Hepatocyte (in vitro differentiated cells): ENCODE results near the gene USP8. TPM values are rescaled to one million over a fixed set of nuclear protein-coding genes. Genes with fewer than 3 reads are reported as not detected.

Source experiments
- DNase-seq: peaks from one replicate; pipeline ENCODE4 v3.0.0-alpha.2; 2016; ENCODE audit warnings: low spot score
- H2AFZ ChIP-seq: fragments of 200-600 bp; sonication (generic); 2 replicates; pipeline ENCODE4 v1.6.0; 2016; ENCODE audit warnings: antibody characterized with exemption, mild to moderate bottlenecking
- H3K27ac ChIP-seq: fragments of 200-600 bp; sonication (generic); 2 replicates; pipeline ENCODE4 v1.5.1; 2016; ENCODE audit warnings: mild to moderate bottlenecking
- H3K27me3 ChIP-seq: fragments of 200-600 bp; sonication (generic); 2 replicates; pipeline ENCODE4 v1.6.1; 2016
- H3K36me3 ChIP-seq: fragments of 200-600 bp; sonication (generic); replicated peaks from 2 replicates; pipeline ENCODE4 v1.5.1; 2016; ENCODE audit warnings: low read depth; ENCODE audit not compliant: insufficient read depth
- H3K4me1 ChIP-seq: fragments of 200-600 bp; sonication (generic); 2 replicates; pipeline ENCODE4 v1.5.1; 2016; ENCODE audit warnings: mild to moderate bottlenecking, moderate library complexity; ENCODE audit not compliant: insufficient read depth
- H3K4me2 ChIP-seq: fragments of 200-600 bp; sonication (generic); 2 replicates; pipeline ENCODE4 v1.6.0; 2016
- H3K4me3 ChIP-seq: fragments of 200-600 bp; sonication (generic); 2 replicates; pipeline ENCODE4 v1.5.1; 2016; ENCODE audit warnings: mild to moderate bottlenecking
- H3K79me2 ChIP-seq: fragments of 200-600 bp; sonication (generic); 2 replicates; pipeline ENCODE4 v1.6.0; 2017; ENCODE audit warnings: mild to moderate bottlenecking
- H3K9me2 ChIP-seq: fragments of 200-600 bp; sonication (generic); replicated peaks from 2 replicates; pipeline ENCODE4 v1.6.0; 2017; ENCODE audit warnings: mild to moderate bottlenecking; ENCODE audit not compliant: insufficient read depth
- H3K9me3 ChIP-seq: fragments of 200-600 bp; sonication (generic); 2 replicates; pipeline ENCODE4 v1.5.1; 2016; ENCODE audit warnings: low read depth, mild to moderate bottlenecking
- H4K20me1 ChIP-seq: fragments of 200-600 bp; sonication (generic); 2 replicates; pipeline ENCODE4 v1.6.0; 2016; ENCODE audit warnings: mild to moderate bottlenecking; ENCODE audit not compliant: insufficient read depth, poor library complexity, severe bottlenecking
- EZH2 ChIP-seq: fragments of 200-600 bp; sonication (generic); IDR thresholded peaks from 2 replicates; pipeline ENCODE4 v1.6.1; 2016; ENCODE audit warnings: antibody characterized with exemption, mild to moderate bottlenecking, borderline replicate concordance
- EZH2phosphoT487 ChIP-seq: fragments of 200-600 bp; sonication (generic); IDR thresholded peaks from one replicate; pipeline ENCODE4 v1.6.1; 2018; ENCODE audit warnings: antibody characterized with exemption, mild to moderate bottlenecking, low read depth, moderate library complexity; ENCODE audit not compliant: unreplicated experiment, severe bottlenecking
- WGBS: methylation state at CpG from one replicate; pipeline ENCODE4 v1.1.6; 2016; ENCODE audit warnings: low lambda C conversion rate; ENCODE audit errors: missing lambda C conversion rate; 5-methylcytosine and 5-hydroxymethylcytosine counted together
- polyA plus RNA-seq: library from polyadenylated mRNA; unstranded; fragments of >200 nt; fragmentation: Nextera tagmentation; extraction: Ambion mirVana; gene quantifications from 2 replicates; pipeline ENCODE4 v1.2.1, GENCODE V29; 2016
- total RNA-seq: library from RNA; depleted of rRNA; stranded (reverse); fragments of >200 nt; gene quantifications from 2 replicates; pipeline ENCODE4 v1.2.3, GENCODE V29; 2014
- TF ChIP-seq, protein P1 (sequence below): fragments of 200-600 bp; sonication (generic); IDR thresholded peaks from 2 replicates; pipeline ENCODE4 v1.5.1; 2016; ENCODE audit warnings: antibody characterized with exemption, mild to moderate bottlenecking; ENCODE audit not compliant: poor library complexity

The USP8 gene
- total and polyA plus RNA-seq, 2 experiments from 2014 or later = 46.8 to 79.9 TPM

DNA sequence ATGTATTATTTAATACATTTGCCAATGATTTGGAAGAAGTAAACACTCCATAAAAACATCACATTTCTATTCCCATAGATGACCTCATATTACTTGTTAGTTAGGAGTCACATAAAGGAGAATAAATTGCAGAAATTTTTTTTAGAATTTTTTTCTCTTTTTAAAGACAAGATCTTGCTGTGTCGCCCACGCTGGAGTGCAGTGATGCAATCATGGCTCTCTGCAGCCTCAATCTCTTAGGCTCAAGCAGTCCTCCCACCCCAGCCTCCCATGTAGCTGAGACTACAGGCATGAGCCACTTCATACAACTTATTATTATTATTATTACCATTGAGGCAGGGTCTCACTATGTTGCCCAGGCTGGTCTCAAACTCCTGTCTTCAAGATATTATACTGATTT is 12.3 kb upstream of the USP8 start:
- Histone ChIP-seq H2AFZ (no peak overlapping the region), H4K20me1 (no peaks in the 10 kb centered on the region), H3K4me2 (no peak overlapping the region), H3K9me3 (no peaks in the 10 kb centered on the region), H3K4me3 (no peak overlapping the region), H3K27ac (no peak overlapping the region), H3K36me3 (no peaks in the 10 kb centered on the region), H3K4me1 (no peaks in the 10 kb centered on the region), H3K79me2 (no peaks in the 10 kb centered on the region), H3K9me2 (no peaks in the 10 kb centered on the region), H3K27me3 (no peaks in the 10 kb centered on the region)
- 94% methylated on average over 2 of the region's 2 CpGs for WGBS
- TF ChIP-seq EZH2 = no peak
- TF ChIP-seq EZH2phosphoT487 = no peak
- TF ChIP-seq, protein P1, sequence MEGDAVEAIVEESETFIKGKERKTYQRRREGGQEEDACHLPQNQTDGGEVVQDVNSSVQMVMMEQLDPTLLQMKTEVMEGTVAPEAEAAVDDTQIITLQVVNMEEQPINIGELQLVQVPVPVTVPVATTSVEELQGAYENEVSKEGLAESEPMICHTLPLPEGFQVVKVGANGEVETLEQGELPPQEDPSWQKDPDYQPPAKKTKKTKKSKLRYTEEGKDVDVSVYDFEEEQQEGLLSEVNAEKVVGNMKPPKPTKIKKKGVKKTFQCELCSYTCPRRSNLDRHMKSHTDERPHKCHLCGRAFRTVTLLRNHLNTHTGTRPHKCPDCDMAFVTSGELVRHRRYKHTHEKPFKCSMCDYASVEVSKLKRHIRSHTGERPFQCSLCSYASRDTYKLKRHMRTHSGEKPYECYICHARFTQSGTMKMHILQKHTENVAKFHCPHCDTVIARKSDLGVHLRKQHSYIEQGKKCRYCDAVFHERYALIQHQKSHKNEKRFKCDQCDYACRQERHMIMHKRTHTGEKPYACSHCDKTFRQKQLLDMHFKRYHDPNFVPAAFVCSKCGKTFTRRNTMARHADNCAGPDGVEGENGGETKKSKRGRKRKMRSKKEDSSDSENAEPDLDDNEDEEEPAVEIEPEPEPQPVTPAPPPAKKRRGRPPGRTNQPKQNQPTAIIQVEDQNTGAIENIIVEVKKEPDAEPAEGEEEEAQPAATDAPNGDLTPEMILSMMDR = no peak
- no peak for DNase-seq

DNA sequence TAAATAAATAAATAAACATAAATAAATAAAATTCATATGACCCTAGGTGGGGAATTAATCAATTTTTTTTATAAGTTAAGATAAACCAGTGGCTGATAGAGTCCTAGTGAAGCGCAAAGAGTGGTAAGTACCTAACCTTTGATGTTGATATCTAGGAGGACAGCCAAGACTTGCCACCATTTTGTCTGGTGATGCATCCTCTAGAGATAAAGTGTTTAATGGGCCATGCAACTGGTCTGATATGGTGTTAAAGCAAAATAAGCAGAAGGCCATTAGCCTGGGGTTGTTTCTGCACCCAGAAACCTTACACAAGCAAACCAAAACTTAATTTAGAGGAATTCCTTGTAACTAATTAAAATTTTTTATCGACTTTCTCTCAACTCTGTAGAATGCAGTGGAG is 9.6 kb upstream of the USP8 start:
- no peaks in the 10 kb centered on the region for H4K20me1 ChIP-seq
- no peak for DNase-seq
- H3K4me3 ChIP-seq = no peak overlapping the region
- no peak overlapping the region for H2AFZ ChIP-seq
- H3K27ac ChIP-seq = no peak overlapping the region
- H3K4me2 ChIP-seq = no peak overlapping the region
- H3K36me3 ChIP-seq = no peaks in the 10 kb centered on the region
- 98% methylated on average over 2 of the region's 2 CpGs for WGBS
- no peaks in the 10 kb centered on the region for H3K4me1 ChIP-seq
- no peaks in the 10 kb centered on the region for H3K9me2 ChIP-seq
- TF ChIP-seq EZH2phosphoT487 (no peak), EZH2 (no peak)
- TF ChIP-seq, protein P1 = no peak
- no peaks in the 10 kb centered on the region for H3K27me3 ChIP-seq
- no peaks in the 10 kb centered on the region for H3K79me2 ChIP-seq
- H3K9me3 ChIP-seq = no peaks in the 10 kb centered on the region

DNA sequence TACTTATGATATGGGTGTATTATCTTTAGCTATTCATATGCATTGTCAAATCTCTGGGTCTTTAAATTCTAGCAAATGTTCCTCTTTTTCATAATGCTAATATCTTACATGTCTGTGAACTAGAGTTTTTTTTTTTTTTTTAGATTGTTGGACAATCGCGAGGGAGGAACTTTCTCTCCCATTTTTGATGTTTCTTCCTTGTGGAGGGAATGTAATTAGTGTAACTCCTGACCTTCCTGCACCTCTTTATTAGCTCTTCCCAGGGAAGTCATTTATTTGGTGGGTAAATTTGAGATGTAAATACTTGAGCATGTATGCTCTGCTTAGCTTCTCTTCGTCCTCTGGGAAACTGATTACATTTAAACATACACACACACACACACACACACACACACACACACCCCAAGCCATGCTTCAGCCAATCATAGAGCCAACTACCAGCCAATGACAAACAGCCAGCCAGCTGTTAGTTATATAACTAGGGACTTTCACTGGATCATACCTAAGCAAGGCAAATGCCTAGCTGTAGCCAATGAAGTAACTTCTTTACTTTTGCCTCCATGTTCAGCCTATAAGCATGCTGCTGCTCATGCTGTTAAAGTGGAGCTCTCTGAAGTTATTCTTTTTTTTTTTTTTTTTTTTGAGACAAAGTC is 8.3 kb upstream of the USP8 start:
- H2AFZ ChIP-seq = no peak overlapping the region
- WGBS = 75% methylated on average over 3 of the region's 3 CpGs
- DNase-seq = peak; percentile 6

More for the DNA sequence above, 8.3 kb upstream of the USP8 start:
- Histone ChIP-seq H3K4me3 (no peak overlapping the region), H3K4me2 (no peak overlapping the region), H4K20me1 (no peaks in the 10 kb centered on the region), H3K36me3 (no peaks in the 10 kb centered on the region), H3K4me1 (no peaks in the 10 kb centered on the region), H3K27ac (no peak overlapping the region), H3K79me2 (no peaks in the 10 kb centered on the region), H3K27me3 (no peaks in the 10 kb centered on the region), H3K9me2 (no peaks in the 10 kb centered on the region), H3K9me3 (no peaks in the 10 kb centered on the region)
- no peak for TF ChIP-seq EZH2
- no peak for TF ChIP-seq EZH2phosphoT487
- TF ChIP-seq, protein P1 = no peak
